Body of pancreas (tissue), 4 donors: ENCODE measurements around the gene MYLIP. TPM values are rescaled to one million over a fixed set of nuclear protein-coding genes. Genes with fewer than 3 reads are reported as not detected.

Source experiments
- ATAC-seq: fragments of 150-250 bp; one replicate; pipeline ENCODE4 v1.9.1; 2016
- DNase-seq, 4 donors: peaks; one replicate each; pipeline ENCODE4 v3.0.0-alpha.2; 2019
- H3K27ac ChIP-seq, 4 donors: fragments of 200-600 bp; sonication (generic); 1 replicate in 3 of 4; 2 replicates in 1 of 4; pipeline versions ENCODE4 v1.5.1 to v1.6.1; 2016 to 2019; ENCODE audit warnings: mild to moderate bottlenecking in 1 of 4, mixed read lengths in 1 of 4, moderate library complexity in 1 of 4
- H3K27me3 ChIP-seq, 2 donors: fragments of 200-600 bp; sonication (generic); one replicate each; pipeline ENCODE4 v1.6.0; 2016; ENCODE audit warnings: mild to moderate bottlenecking in 1 of 2
- H3K36me3 ChIP-seq, 2 donors: fragments of 200-600 bp; sonication (generic); replicated peaks in 1 of 2; 2 replicates each; pipeline ENCODE4 v1.5.1; 2016; ENCODE audit warnings: low read depth in 2 of 2; ENCODE audit not compliant: insufficient read depth in 1 of 2
- H3K4me1 ChIP-seq: fragments of 200-600 bp; sonication (generic); one replicate; pipeline ENCODE4 v1.6.0; 2016
- H3K4me3 ChIP-seq, 2 donors: fragments of 200-600 bp; sonication (generic); 1 replicate in 1 of 2; 2 replicates in 1 of 2; pipeline ENCODE4 v1.5.1; 2016 to 2019
- H3K9me3 ChIP-seq, 3 donors: fragments of 200-600 bp; sonication (generic); 1 replicate in 2 of 3; 2 replicates in 1 of 3; pipeline ENCODE4 v1.5.1; 2016
- POLR2A ChIP-seq, 3 donors: fragments of 450-650 bp; IDR thresholded peaks; one replicate each; pipeline ENCODE4 v1.6.1; 2016; ENCODE audit warnings: antibody characterized with exemption in 3 of 3, mild to moderate bottlenecking in 2 of 3
- WGBS, 2 donors: methylation state at CpG; one replicate each; pipeline ENCODE4 v1.1.5; 2017; 5-methylcytosine and 5-hydroxymethylcytosine counted together
- intact Hi-C: fragments of 100-400 bp; cut with DNase I; formaldehyde crosslinking; loops from one replicate; pipeline ENCODE4 v1.15.1; 2023
- total RNA-seq, 2 donors: library from RNA; depleted of rRNA; stranded (reverse); fragments of >200 nt; gene quantifications; one replicate each; pipeline ENCODE4 v1.1.0, GENCODE V29; 2016
- TF ChIP-seq, protein P1 (sequence below), 7 experiments: fragments of 450-650 bp in 4 of 7; fragments of 200-600 bp in 3 of 7; sonication (generic) in 3 of 7; IDR thresholded peaks; one replicate each; pipeline ENCODE4 v1.5.1; 2016 to 2019; ENCODE audit warnings: antibody characterized with exemption in 7 of 7

MYLIP gene
- total RNA-seq, 2 donors from 2014 or later = 13.2 to 28.7 TPM

DNA sequence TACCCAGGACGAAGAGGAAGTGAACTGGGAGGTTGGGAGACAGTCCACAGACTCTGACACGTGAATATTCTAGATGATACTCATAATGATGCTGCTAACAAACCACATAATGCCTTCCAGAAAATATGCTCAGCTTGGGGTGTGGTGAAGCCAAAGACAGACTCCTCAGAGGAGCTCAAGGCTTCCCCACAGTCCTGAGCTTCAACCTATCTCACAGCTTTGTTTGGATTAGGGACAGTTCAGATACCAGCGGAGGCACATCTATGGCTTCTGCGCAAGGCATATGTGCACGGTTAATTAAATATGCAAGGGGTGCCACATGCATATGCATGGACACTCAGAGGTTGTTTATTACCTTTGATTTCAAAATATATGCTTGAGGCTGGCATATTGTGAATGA, 30.7 kb upstream of the MYLIP start:
- no peak overlapping the region for H3K27ac ChIP-seq
- DNase-seq = no peak
- H3K9me3 ChIP-seq = no peaks in the 10 kb centered on the region
- H3K27me3 ChIP-seq = no peaks in the 10 kb centered on the region
- TF ChIP-seq POLR2A (IDR thresholded peaks at IDR 0.05) = no peak
- TF ChIP-seq, protein P1, sequence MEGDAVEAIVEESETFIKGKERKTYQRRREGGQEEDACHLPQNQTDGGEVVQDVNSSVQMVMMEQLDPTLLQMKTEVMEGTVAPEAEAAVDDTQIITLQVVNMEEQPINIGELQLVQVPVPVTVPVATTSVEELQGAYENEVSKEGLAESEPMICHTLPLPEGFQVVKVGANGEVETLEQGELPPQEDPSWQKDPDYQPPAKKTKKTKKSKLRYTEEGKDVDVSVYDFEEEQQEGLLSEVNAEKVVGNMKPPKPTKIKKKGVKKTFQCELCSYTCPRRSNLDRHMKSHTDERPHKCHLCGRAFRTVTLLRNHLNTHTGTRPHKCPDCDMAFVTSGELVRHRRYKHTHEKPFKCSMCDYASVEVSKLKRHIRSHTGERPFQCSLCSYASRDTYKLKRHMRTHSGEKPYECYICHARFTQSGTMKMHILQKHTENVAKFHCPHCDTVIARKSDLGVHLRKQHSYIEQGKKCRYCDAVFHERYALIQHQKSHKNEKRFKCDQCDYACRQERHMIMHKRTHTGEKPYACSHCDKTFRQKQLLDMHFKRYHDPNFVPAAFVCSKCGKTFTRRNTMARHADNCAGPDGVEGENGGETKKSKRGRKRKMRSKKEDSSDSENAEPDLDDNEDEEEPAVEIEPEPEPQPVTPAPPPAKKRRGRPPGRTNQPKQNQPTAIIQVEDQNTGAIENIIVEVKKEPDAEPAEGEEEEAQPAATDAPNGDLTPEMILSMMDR (IDR thresholded peaks at IDR 0.05) = no peak
- intact Hi-C loops = no loop called here
- WGBS, 2 donors = 84 to 85% methylated on average over 5 of the region's 5 CpGs
- no peaks in the 10 kb centered on the region for H3K36me3 ChIP-seq
- peaks cover 19% of the 10 kb centered on the region for H3K4me1 ChIP-seq
- ATAC-seq = no peak
- H3K4me3 ChIP-seq = no peak overlapping the region

DNA sequence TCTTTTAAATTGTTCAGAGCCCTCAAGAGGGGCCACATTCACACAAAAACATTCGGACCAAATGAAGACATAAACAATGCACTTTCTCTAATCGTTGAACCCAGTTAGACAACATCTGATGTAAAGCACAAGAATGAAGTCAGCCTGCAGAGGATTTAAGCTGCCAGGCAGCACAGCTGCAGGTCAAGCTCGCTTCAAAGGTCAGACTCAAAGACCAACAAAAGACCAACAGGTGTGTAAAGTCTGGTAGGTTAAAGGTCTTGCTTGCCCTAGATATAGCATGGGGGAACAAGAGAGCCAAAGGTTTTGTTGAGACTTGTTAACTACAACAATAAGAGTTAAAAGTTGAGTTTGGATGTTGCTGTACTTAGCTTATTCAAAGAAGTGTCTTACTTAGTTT, 26.7 kb upstream of the MYLIP start:
- Histone ChIP-seq H3K4me1 (peaks cover 19% of the 10 kb centered on the region), H3K9me3 (no peaks in the 10 kb centered on the region), H3K36me3 (no peaks in the 10 kb centered on the region), H3K27ac (peak overlapping the region in 2 of 4 donors; percentile 8 to 10), H3K27me3 (no peaks in the 10 kb centered on the region), H3K4me3 (no peak overlapping the region)
- intact Hi-C loops = no loop called here
- 21 to 49% methylated on average over 3 of the region's 3 CpGs for WGBS, 2 donors
- TF ChIP-seq, protein P1 (IDR thresholded peaks at IDR 0.05) = no peak
- TF ChIP-seq POLR2A (IDR thresholded peaks at IDR 0.05) = no peak
- ATAC-seq (no peak), DNase-seq (peak in 2 of 4 donors; percentile 12 to 40)

DNA sequence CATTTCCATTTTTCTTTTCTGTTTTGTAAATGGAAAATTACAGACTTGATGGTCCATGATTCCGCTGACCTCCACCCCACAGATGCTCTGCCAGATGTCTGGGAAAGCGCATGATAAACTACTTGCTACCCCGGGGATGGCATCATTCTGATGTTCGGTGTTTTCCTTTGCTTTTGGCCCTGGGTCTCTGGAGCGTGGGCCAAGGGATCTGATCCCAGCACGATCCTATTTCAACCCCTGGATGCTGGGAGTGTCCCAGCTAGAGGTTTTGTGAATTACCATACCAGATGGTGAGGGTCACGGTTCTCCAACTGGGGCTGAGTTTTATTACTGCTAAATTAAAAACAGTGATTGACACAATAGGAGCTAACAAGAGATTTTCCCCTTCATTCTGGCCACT, 25.2 kb upstream of the MYLIP start:
- ATAC-seq = no peak
- Histone ChIP-seq H3K27ac (no peak overlapping the region), H3K36me3 (no peaks in the 10 kb centered on the region), H3K9me3 (no peaks in the 10 kb centered on the region), H3K4me1 (peaks cover 13% of the 10 kb centered on the region), H3K4me3 (no peak overlapping the region), H3K27me3 (no peaks in the 10 kb centered on the region)
- DNase-seq = no peak
- TF ChIP-seq, protein P1 (IDR thresholded peaks at IDR 0.05) = no peak
- intact Hi-C loops = no loop called here
- WGBS, 2 donors = 92 to 96% methylated on average over 7 of the region's 7 CpGs

DNA sequence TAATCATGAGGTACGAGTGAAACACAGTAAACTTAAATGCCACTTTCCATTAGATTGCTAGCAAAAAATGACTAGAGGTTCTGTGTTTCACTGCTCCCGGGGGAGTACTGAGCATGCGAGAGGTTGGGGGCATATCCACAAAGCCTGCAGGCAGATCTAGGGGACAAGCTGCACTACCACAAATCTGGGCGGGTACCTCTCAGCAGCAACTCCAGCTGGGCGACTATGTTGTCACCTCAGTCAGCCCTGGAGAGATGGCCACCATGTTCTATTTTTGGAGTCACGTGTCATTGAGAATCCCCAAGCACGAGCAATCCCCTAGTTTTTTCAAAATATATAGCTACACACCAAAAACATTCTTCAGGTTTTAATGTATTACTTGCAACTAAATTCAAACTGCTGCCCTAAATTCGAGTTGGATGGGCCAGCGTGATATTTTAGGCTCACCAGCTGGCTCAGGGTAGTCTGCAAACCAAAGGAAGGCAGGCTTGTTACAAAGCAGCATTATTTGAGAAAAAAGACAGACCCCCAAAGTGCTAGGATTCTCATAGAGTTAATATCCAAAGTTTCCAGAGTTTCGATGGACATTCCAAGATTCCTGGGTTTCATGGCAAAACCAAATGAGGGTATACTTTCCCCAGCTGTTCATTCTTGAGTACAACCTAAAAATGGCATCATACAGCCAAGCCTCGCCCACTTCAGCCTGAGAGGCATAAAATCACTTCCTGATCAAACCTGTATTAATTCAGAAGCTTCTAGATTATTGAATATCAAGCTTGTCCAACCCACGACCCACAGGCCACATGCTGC, 24.1 kb upstream of the MYLIP start:
- no peaks in the 10 kb centered on the region for H3K36me3 ChIP-seq
- no peaks in the 10 kb centered on the region for H3K9me3 ChIP-seq
- DNase-seq (no peak), ATAC-seq (no peak)
- H3K27ac ChIP-seq = no peak overlapping the region
- peaks cover 23% of the 10 kb centered on the region for H3K4me1 ChIP-seq
- TF ChIP-seq POLR2A (IDR thresholded peaks at IDR 0.05) = no peak
- TF ChIP-seq, protein P1 (IDR thresholded peaks at IDR 0.05) = no peak
- WGBS, 2 donors = 87 to 97% methylated on average over 12 of the region's 12 CpGs
- H3K27me3 ChIP-seq = no peaks in the 10 kb centered on the region
- no peak overlapping the region for H3K4me3 ChIP-seq
- intact Hi-C loops = no loop called here

DNA sequence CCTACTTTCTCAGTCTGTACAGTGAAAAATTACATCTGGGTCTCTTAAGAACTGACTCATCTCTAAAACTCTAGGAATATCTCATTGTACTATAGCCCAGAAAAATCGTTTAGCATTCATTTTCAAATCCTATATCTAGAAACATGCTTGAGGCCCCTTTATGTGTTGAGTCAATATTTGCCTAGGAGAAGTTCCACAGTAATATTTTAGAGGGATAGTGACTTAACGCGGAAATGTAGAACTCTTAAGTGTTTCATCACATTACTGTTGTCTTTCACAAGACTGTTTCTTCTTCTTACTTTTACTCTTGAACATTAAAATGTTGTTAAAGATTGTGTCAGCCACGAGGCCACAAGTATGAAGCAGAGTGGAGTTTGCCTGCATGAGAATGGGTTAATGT, 23.0 kb upstream of the MYLIP start:
- WGBS, 2 donors = 54 to 64% methylated on average over 4 of the region's 4 CpGs
- TF ChIP-seq, protein P1 (IDR thresholded peaks at IDR 0.05) = no peak
- Histone ChIP-seq H3K4me1 (peaks cover 28% of the 10 kb centered on the region), H3K36me3 (no peaks in the 10 kb centered on the region), H3K9me3 (no peaks in the 10 kb centered on the region), H3K27me3 (no peaks in the 10 kb centered on the region), H3K4me3 (no peak overlapping the region), H3K27ac (no peak overlapping the region)
- DNase-seq = no peak
- no peak for ATAC-seq
- intact Hi-C loops = no loop called here
